Jurkat, Clone E6-1 (cell line): Measurements from ENCODE around the gene VPS37B. TPM values are rescaled to one million over a fixed set of nuclear protein-coding genes. Genes with fewer than 3 reads are reported as not detected.
"Not testable (repeated sequence)": the region's sequence is repeated elsewhere in the genome, so short reads cannot be mapped to it uniquely, and the experiment has no call there.

Experiments used
- DNase-seq: peaks from one replicate; pipeline ENCODE4 v3.0.0-alpha.2; 2011; ENCODE audit warnings: low read depth, low spot score
- H3K4me3 ChIP-seq: 2 replicates; pipeline ENCODE4 v1.5.1; 2011; ENCODE audit warnings: mild to moderate bottlenecking, low read length, control low read depth, moderate library complexity
- polyA plus RNA-seq: library from polyadenylated mRNA; unstranded; fragments of >200 nt; gene quantifications from one replicate; pipeline ENCODE4 v1.2.1, GENCODE V29; 2012; ENCODE audit warnings: missing spikeins; ENCODE audit not compliant: insufficient read length, insufficient read depth

The VPS37B gene
- polyA plus RNA-seq: 28.2 TPM

GRCh38 chr12:122895704-122896636 lies at the start of gene VPS37B:
VPS37B (minus strand) TSS chr12:122896124; CDS start chr12:122896062, 62 bp downstream.
- H3K4me3 ChIP-seq: peak within 1 kb of the TSS; percentile 77
- peak; percentile 71 for DNase-seq

- DNase-seq: no peak
- no peak overlapping the region for H3K4me3 ChIP-seq
Observed at GRCh38 chr12:122944605-122945592, 49.0 kb upstream of the VPS37B start.

GRCh38 chr12:122943196-122943595 lies 47.3 kb upstream of the VPS37B start:
- DNase-seq: no peak
- H3K4me3 ChIP-seq: no peak overlapping the region

GRCh38 chr12:122942637-122943036 lies 46.7 kb upstream of the VPS37B start:
- DNase-seq: no peak

GRCh38 chr12:122941351-122941750 lies 45.4 kb upstream of the VPS37B start:
- not testable (repeated sequence) for H3K4me3 ChIP-seq, DNase-seq

More at GRCh38 chr12:122942637-122943036, 46.7 kb upstream of the VPS37B start:
- H3K4me3 ChIP-seq: no peak overlapping the region

- no peak for DNase-seq
Observed at GRCh38 chr12:122939125-122939524, 43.2 kb upstream of the VPS37B start.

GRCh38 chr12:122937622-122938091 lies 41.7 kb upstream of the VPS37B start:
- DNase-seq: no peak
- no peak overlapping the region for H3K4me3 ChIP-seq

More at GRCh38 chr12:122939125-122939524, 43.2 kb upstream of the VPS37B start:
- no peak overlapping the region for H3K4me3 ChIP-seq

- DNase-seq: no peak
- H3K4me3 ChIP-seq: no peak overlapping the region
Observed at GRCh38 chr12:122935318-122935717, 39.4 kb upstream of the VPS37B start.

- H3K4me3 ChIP-seq: no peak overlapping the region
- DNase-seq: no peak
Observed at GRCh38 chr12:122934722-122935121, 38.8 kb upstream of the VPS37B start.

GRCh38 chr12:122932207-122932606 lies 36.3 kb upstream of the VPS37B start:
- no peak for DNase-seq
- H3K4me3 ChIP-seq: no peak overlapping the region

- DNase-seq: no peak
- H3K4me3 ChIP-seq: no peak overlapping the region
Observed at GRCh38 chr12:122929812-122930211, 33.9 kb upstream of the VPS37B start.

- DNase-seq: no peak
- H3K4me3 ChIP-seq: no peak overlapping the region
Observed at GRCh38 chr12:122929148-122929538, 33.2 kb upstream of the VPS37B start.

GRCh38 chr12:122928404-122929147 lies 32.7 kb upstream of the VPS37B start:
- no peak for DNase-seq
- no peak overlapping the region for H3K4me3 ChIP-seq

- no peak for DNase-seq
- H3K4me3 ChIP-seq: no peak overlapping the region
Observed at GRCh38 chr12:122927756-122928403, 32.0 kb upstream of the VPS37B start.

- DNase-seq: no peak
- no peak overlapping the region for H3K4me3 ChIP-seq
Observed at GRCh38 chr12:122921917-122922316, 26.0 kb upstream of the VPS37B start.

GRCh38 chr12:122920687-122921086 lies 24.8 kb upstream of the VPS37B start:
- no peak for DNase-seq

GRCh38 chr12:122918827-122919226 lies 22.9 kb upstream of the VPS37B start:
- DNase-seq: no peak
- no peak overlapping the region for H3K4me3 ChIP-seq

More at GRCh38 chr12:122920687-122921086, 24.8 kb upstream of the VPS37B start:
- H3K4me3 ChIP-seq: no peak overlapping the region

- DNase-seq: no peak
- no peak overlapping the region for H3K4me3 ChIP-seq
Observed at GRCh38 chr12:122917507-122918121, 21.7 kb upstream of the VPS37B start.
